Activated CD4-positive, alpha-beta T cell treated with anti-CD3 and anti-CD28 coated beads, Interleukin-2, amount 10 ng/mL, durations not matched to agents 7 days and 5 days (primary cell): ENCODE measurements around the gene AGBL1. TPM values are rescaled to one million over a fixed set of nuclear protein-coding genes. Genes with fewer than 3 reads are reported as not detected.
"Not testable (repeated sequence)": the region's sequence is repeated elsewhere in the genome, so short reads cannot be mapped to it uniquely, and the experiment has no call there.

Source experiments
- CTCF ChIA-PET: fragments of 350-600 bp; sonication (Branson Sonifier 250); formaldehyde crosslinking; loops from one replicate; lab custom pipeline; 2021; ENCODE audit warnings: antibody characterized with exemption; lab: Charles Lee
- POLR2A ChIA-PET: fragments of 350-600 bp; sonication (Branson Sonifier 250); formaldehyde crosslinking; loops from one replicate; lab custom pipeline; 2021; ENCODE audit warnings: antibody characterized with exemption; lab: Charles Lee
- DNase-seq: peaks from one replicate; pipeline ENCODE4 v3.0.0-alpha.2; 2020
- H3K27ac Mint-ChIP-seq: one replicate; pipeline ENCODE4 v1.8.0; 2021; ENCODE audit warnings: mild to moderate bottlenecking, moderate library complexity, mixed read lengths
- H3K27me3 Mint-ChIP-seq: one replicate; pipeline ENCODE4 v1.8.0; 2021; ENCODE audit warnings: mixed read lengths
- H3K36me3 Mint-ChIP-seq: one replicate; pipeline ENCODE4 v1.8.0; 2021; ENCODE audit warnings: low read depth, mixed read lengths
- H3K4me1 Mint-ChIP-seq: one replicate; pipeline ENCODE4 v1.8.0; 2021; ENCODE audit warnings: mixed read lengths
- H3K4me3 Mint-ChIP-seq: one replicate; pipeline ENCODE4 v1.8.0; 2021; ENCODE audit warnings: mild to moderate bottlenecking, moderate library complexity, mixed read lengths
- H3K9me3 Mint-ChIP-seq: one replicate; pipeline ENCODE4 v1.8.0; 2021; ENCODE audit warnings: mixed read lengths
- total RNA-seq, 2 experiments: library from RNA; stranded (reverse); gene quantifications; one replicate each; pipeline ENCODE4 v1.2.3, GENCODE V29; 2021

AGBL1 gene
- total RNA-seq, 2 experiments from 2014 or later: not detected

- POLR2A ChIA-PET: no interaction called here
- Mint-ChIP-seq H3K36me3 (no peaks in the 10 kb centered on the region), H3K4me1 (no peaks in the 10 kb centered on the region), H3K27me3 (peaks cover 10% of the 10 kb centered on the region), H3K4me3 (no peak overlapping the region), H3K9me3 (no peaks in the 10 kb centered on the region), H3K27ac (no peak overlapping the region)
- CTCF ChIA-PET: interaction anchor here (0.6 kb wide), 1 partner anchor 21 kb away, joined by 3 read pairs; no protein-coding TSS in a partner anchor
- DNase-seq: no peak
These were observed 24.2 kb downstream of the AGBL1 start for GRCh38 chr15:86103825-86104224.

GRCh38 chr15:86106306-86106705, 26.6 kb downstream of the AGBL1 start:
- ChIA-PET POLR2A (no interaction called here), CTCF (no interaction called here)
- Mint-ChIP-seq H3K9me3 (no peaks in the 10 kb centered on the region), H3K27me3 (peaks cover 4% of the 10 kb centered on the region), H3K4me1 (no peaks in the 10 kb centered on the region), H3K4me3 (no peak overlapping the region), H3K36me3 (no peaks in the 10 kb centered on the region), H3K27ac (no peak overlapping the region)
- no peak for DNase-seq

GRCh38 chr15:86115145-86115801, 35.6 kb downstream of the AGBL1 start:
- POLR2A ChIA-PET: interaction anchor here (1.1 kb wide), 1 partner anchor 47 kb away, joined by 3 read pairs; no protein-coding TSS in a partner anchor
- Mint-ChIP-seq H3K4me3 (no peak overlapping the region), H3K27ac (no peak overlapping the region), H3K9me3 (no peaks in the 10 kb centered on the region), H3K4me1 (no peaks in the 10 kb centered on the region), H3K27me3 (no peaks in the 10 kb centered on the region), H3K36me3 (no peaks in the 10 kb centered on the region)
- CTCF ChIA-PET: no interaction called here
- no peak for DNase-seq

- Mint-ChIP-seq H3K4me1 (no peaks in the 10 kb centered on the region), H3K4me3 (no peak overlapping the region), H3K9me3 (no peaks in the 10 kb centered on the region), H3K27ac (no peak overlapping the region), H3K27me3 (peaks cover 4% of the 10 kb centered on the region), H3K36me3 (no peaks in the 10 kb centered on the region)
- POLR2A ChIA-PET: no interaction called here
- CTCF ChIA-PET: no interaction called here
- no peak for DNase-seq
These were observed 42.0 kb downstream of the AGBL1 start for GRCh38 chr15:86121568-86122225.

- H3K36me3 Mint-ChIP-seq, H3K27me3 Mint-ChIP-seq, POLR2A ChIA-PET, H3K9me3 Mint-ChIP-seq, H3K4me1 Mint-ChIP-seq, CTCF ChIA-PET, DNase-seq, H3K4me3 Mint-ChIP-seq, H3K27ac Mint-ChIP-seq: not testable (repeated sequence)
These were observed 43.2 kb downstream of the AGBL1 start for GRCh38 chr15:86122691-86123391.

- no peak overlapping the region for H3K4me3 Mint-ChIP-seq
- peaks cover 7% of the 10 kb centered on the region for H3K27me3 Mint-ChIP-seq
- H3K9me3 Mint-ChIP-seq: no peaks in the 10 kb centered on the region
- no peaks in the 10 kb centered on the region for H3K36me3 Mint-ChIP-seq
- DNase-seq: no peak
- H3K4me1 Mint-ChIP-seq: no peaks in the 10 kb centered on the region
- CTCF ChIA-PET: no interaction called here
- H3K27ac Mint-ChIP-seq: no peak overlapping the region
- POLR2A ChIA-PET: no interaction called here
These were observed 46.1 kb downstream of the AGBL1 start for GRCh38 chr15:86125775-86126174.

- Mint-ChIP-seq H3K36me3 (no peaks in the 10 kb centered on the region), H3K27me3 (peaks cover 3% of the 10 kb centered on the region), H3K4me3 (no peak overlapping the region), H3K4me1 (no peaks in the 10 kb centered on the region), H3K9me3 (no peaks in the 10 kb centered on the region), H3K27ac (no peak overlapping the region)
- ChIA-PET POLR2A (no interaction called here), CTCF (no interaction called here)
- no peak for DNase-seq
These were observed 47.9 kb downstream of the AGBL1 start for GRCh38 chr15:86127547-86127946.

- Mint-ChIP-seq H3K4me1 (no peaks in the 10 kb centered on the region), H3K27me3 (no peaks in the 10 kb centered on the region), H3K4me3 (no peak overlapping the region), H3K27ac (no peak overlapping the region), H3K9me3 (no peaks in the 10 kb centered on the region), H3K36me3 (no peaks in the 10 kb centered on the region)
- POLR2A ChIA-PET: no interaction called here
- CTCF ChIA-PET: no interaction called here
- DNase-seq: no peak
These were observed 55.4 kb downstream of the AGBL1 start for GRCh38 chr15:86135041-86135440.

- Mint-ChIP-seq H3K4me3 (no peak overlapping the region), H3K9me3 (no peaks in the 10 kb centered on the region), H3K27ac (no peak overlapping the region), H3K27me3 (no peaks in the 10 kb centered on the region), H3K36me3 (no peaks in the 10 kb centered on the region), H3K4me1 (no peaks in the 10 kb centered on the region)
- CTCF ChIA-PET: no interaction called here
- DNase-seq: no peak
- POLR2A ChIA-PET: no interaction called here
These were observed 57.2 kb downstream of the AGBL1 start for GRCh38 chr15:86136861-86137260.

- Mint-ChIP-seq H3K27me3 (no peaks in the 10 kb centered on the region), H3K9me3 (peaks cover 2% of the 10 kb centered on the region), H3K36me3 (no peaks in the 10 kb centered on the region), H3K4me3 (no peak overlapping the region), H3K27ac (no peak overlapping the region), H3K4me1 (no peaks in the 10 kb centered on the region)
- POLR2A ChIA-PET: no interaction called here
- CTCF ChIA-PET: no interaction called here
- no peak for DNase-seq
These were observed 59.1 kb downstream of the AGBL1 start for GRCh38 chr15:86138798-86139197.

GRCh38 chr15:86139828-86140227, 60.2 kb downstream of the AGBL1 start:
- ChIA-PET CTCF (no interaction called here), POLR2A (no interaction called here)
- Mint-ChIP-seq H3K36me3 (no peaks in the 10 kb centered on the region), H3K27ac (no peak overlapping the region), H3K4me1 (no peaks in the 10 kb centered on the region), H3K4me3 (no peak overlapping the region), H3K9me3 (peaks cover 3% of the 10 kb centered on the region), H3K27me3 (no peaks in the 10 kb centered on the region)
- peak; percentile 12 for DNase-seq

GRCh38 chr15:86154705-86155104, 75.0 kb downstream of the AGBL1 start:
- Mint-ChIP-seq H3K27ac (no peak overlapping the region), H3K27me3 (no peaks in the 10 kb centered on the region), H3K36me3 (no peaks in the 10 kb centered on the region), H3K4me1 (no peaks in the 10 kb centered on the region), H3K9me3 (no peaks in the 10 kb centered on the region), H3K4me3 (no peak overlapping the region)
- DNase-seq: no peak
- ChIA-PET CTCF (no interaction called here), POLR2A (no interaction called here)

GRCh38 chr15:86155551-86155950, 75.9 kb downstream of the AGBL1 start:
- Mint-ChIP-seq H3K9me3 (no peaks in the 10 kb centered on the region), H3K4me3 (no peak overlapping the region), H3K27me3 (no peaks in the 10 kb centered on the region), H3K4me1 (no peaks in the 10 kb centered on the region), H3K36me3 (no peaks in the 10 kb centered on the region), H3K27ac (no peak overlapping the region)
- ChIA-PET CTCF (no interaction called here), POLR2A (no interaction called here)
- DNase-seq: no peak
